GM21737 (cell line): Measurements from ENCODE around the gene SPP2.

Source experiments
- ATAC-seq: cut with Tn5 transposase; IDR thresholded peaks from one replicate; pipeline ENCODE4 v1.9.1; 2021; ENCODE audit warnings: mild to moderate bottlenecking, moderate library complexity; ENCODE audit not compliant: unreplicated experiment

Gene SPP2

GRCh38 chr2:234091883-234092282, 41.4 kb downstream of the SPP2 start:
- no peak for ATAC-seq

GRCh38 chr2:234092344-234092743, 41.8 kb downstream of the SPP2 start:
- ATAC-seq: no peak

- no peak for ATAC-seq
Measured at GRCh38 chr2:234095301-234095700, 44.8 kb downstream of the SPP2 start.

GRCh38 chr2:234096164-234096563, 45.7 kb downstream of the SPP2 start:
- no peak for ATAC-seq

GRCh38 chr2:234098681-234099080, 48.2 kb downstream of the SPP2 start:
- ATAC-seq: no peak

GRCh38 chr2:234099266-234099665, 48.8 kb downstream of the SPP2 start:
- ATAC-seq: no peak

GRCh38 chr2:234100686-234101085, 50.2 kb downstream of the SPP2 start:
- ATAC-seq: no peak

- ATAC-seq: no peak
Measured at GRCh38 chr2:234102112-234102511, 51.6 kb downstream of the SPP2 start.

GRCh38 chr2:234107861-234108260, 57.4 kb downstream of the SPP2 start:
- ATAC-seq: no peak

- no peak for ATAC-seq
Measured at GRCh38 chr2:234109321-234109720, 58.8 kb downstream of the SPP2 start.

GRCh38 chr2:234110219-234110618, 59.7 kb downstream of the SPP2 start:
- ATAC-seq: no peak

- ATAC-seq: no peak
Measured at GRCh38 chr2:234111523-234111922, 61.0 kb downstream of the SPP2 start.

- ATAC-seq: no peak
Measured at GRCh38 chr2:234116010-234116409, 65.5 kb downstream of the SPP2 start.

- no peak for ATAC-seq
Measured at GRCh38 chr2:234121999-234122398, 71.5 kb downstream of the SPP2 start.

GRCh38 chr2:234125451-234126145, 75.1 kb downstream of the SPP2 start:
- ATAC-seq: no peak

- ATAC-seq: no peak
Measured at GRCh38 chr2:234126146-234126470, 75.6 kb downstream of the SPP2 start.
